PC-9 (cell line): Measurements from ENCODE around the gene C14orf93.

Experiments
- EZH2 ChIP-seq: fragments of 200-600 bp; sonication (generic); IDR thresholded peaks from 2 replicates; pipeline ENCODE4 v1.8.0; 2017; ENCODE audit warnings: antibody characterized with exemption, low read depth
- TF ChIP-seq, protein P1 (sequence below): fragments of 200-600 bp; sonication (generic); conservative IDR thresholded peaks from 2 replicates; pipeline ENCODE4 v1.6.1; 2017; ENCODE audit warnings: mixed run types, antibody characterized with exemption, mild to moderate bottlenecking, moderate library complexity

DNA sequence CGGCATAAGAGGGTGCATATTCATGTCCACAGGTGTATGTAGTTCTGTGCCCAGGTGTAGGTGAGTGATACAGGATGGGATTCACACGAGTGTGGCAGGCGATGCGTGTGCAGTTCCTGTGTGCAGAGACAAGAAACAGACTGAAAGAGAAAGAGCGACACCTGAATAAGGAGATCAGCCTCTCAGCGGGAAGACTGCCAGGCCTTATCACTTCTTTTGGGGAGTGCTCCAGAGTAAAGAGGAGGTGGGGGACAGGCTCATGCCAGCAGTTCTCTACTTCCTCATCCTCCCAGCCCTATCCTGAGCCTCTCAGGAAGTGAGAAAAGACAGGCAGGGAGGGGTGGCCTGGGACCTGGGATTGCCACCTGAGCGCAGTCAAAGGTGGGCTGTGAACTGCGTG lies 34.9 kb upstream of the C14orf93 start:
- TF ChIP-seq, protein P1, sequence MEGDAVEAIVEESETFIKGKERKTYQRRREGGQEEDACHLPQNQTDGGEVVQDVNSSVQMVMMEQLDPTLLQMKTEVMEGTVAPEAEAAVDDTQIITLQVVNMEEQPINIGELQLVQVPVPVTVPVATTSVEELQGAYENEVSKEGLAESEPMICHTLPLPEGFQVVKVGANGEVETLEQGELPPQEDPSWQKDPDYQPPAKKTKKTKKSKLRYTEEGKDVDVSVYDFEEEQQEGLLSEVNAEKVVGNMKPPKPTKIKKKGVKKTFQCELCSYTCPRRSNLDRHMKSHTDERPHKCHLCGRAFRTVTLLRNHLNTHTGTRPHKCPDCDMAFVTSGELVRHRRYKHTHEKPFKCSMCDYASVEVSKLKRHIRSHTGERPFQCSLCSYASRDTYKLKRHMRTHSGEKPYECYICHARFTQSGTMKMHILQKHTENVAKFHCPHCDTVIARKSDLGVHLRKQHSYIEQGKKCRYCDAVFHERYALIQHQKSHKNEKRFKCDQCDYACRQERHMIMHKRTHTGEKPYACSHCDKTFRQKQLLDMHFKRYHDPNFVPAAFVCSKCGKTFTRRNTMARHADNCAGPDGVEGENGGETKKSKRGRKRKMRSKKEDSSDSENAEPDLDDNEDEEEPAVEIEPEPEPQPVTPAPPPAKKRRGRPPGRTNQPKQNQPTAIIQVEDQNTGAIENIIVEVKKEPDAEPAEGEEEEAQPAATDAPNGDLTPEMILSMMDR, result no peak
- no peak for TF ChIP-seq EZH2
